C4-2B (cell line): ENCODE results near the gene SLAIN1.

ENCODE experiments used
- CTCF ChIP-seq: fragments of 450-650 bp; conservative IDR thresholded peaks from 2 replicates; pipeline ENCODE4 v1.5.1; 2017; ENCODE audit warnings: mild to moderate bottlenecking
- ZFX ChIP-seq: fragments of 450-650 bp; IDR thresholded peaks from 2 replicates; pipeline ENCODE4 v1.6.1; 2017

GRCh38 chr13:77776704-77777103 is 79.2 kb downstream of the SLAIN1 start:
- TF ChIP-seq CTCF: no peak
- no peak for TF ChIP-seq ZFX
